ENCODE measurements around the gene UROS. TPM values are rescaled to one million over a fixed set of nuclear protein-coding genes. Genes with fewer than 3 reads are reported as not detected.

The UROS gene
- total and polyA plus RNA-seq, 9 donors = 18.5 to 82.5 (median 28.6) TPM

- H3K27me3 ChIP-seq = no peaks in the 10 kb centered on the region
- intact Hi-C loops (cut with DNase I) = no loop called here
- no peak overlapping the region for H3K27ac ChIP-seq
- DNase-seq = no peak
- 78 to 80% (median 79%) methylated on average over 2 of the region's 2 CpGs for WGBS, 3 donors
- H3K4me3 ChIP-seq = no peak overlapping the region
- peaks cover 10% of the 10 kb centered on the region for H3K4me1 ChIP-seq (ENCODE audit: insufficient read depth)
- TF ChIP-seq POLR2A (IDR thresholded peaks at IDR 0.05) = no peak
- no peak for TF ChIP-seq EP300 (IDR thresholded peaks at IDR 0.05)
- no peak for TF ChIP-seq CTCF (IDR thresholded peaks at IDR 0.05)
- H3K9me3 ChIP-seq = no peaks in the 10 kb centered on the region
- H3K36me3 ChIP-seq = no peaks in the 10 kb centered on the region
Observed at GRCh38 chr10:125827133-125827532, 4.1 kb upstream of the UROS start.

GRCh38 chr10:125824736-125825135, 1.7 kb upstream of the UROS start:
- Histone ChIP-seq H3K9me3 (no peaks in the 10 kb centered on the region), H3K27me3 (no peaks in the 10 kb centered on the region), H3K4me1 (ENCODE audit: insufficient read depth) (peaks cover 12% of the 10 kb centered on the region), H3K27ac (no peak overlapping the region), H3K4me3 (peak overlapping the region; percentile 89), H3K36me3 (no peaks in the 10 kb centered on the region)
- WGBS, 3 donors = 53 to 78% (median 62%) methylated on average over 1 of the region's 1 CpG
- no peak for DNase-seq
- intact Hi-C loops (cut with DNase I) = no loop called here
- no peak for TF ChIP-seq CTCF (IDR thresholded peaks at IDR 0.05)
- no peak for TF ChIP-seq EP300 (IDR thresholded peaks at IDR 0.05)
- TF ChIP-seq POLR2A (IDR thresholded peaks at IDR 0.05) = no peak

- Histone ChIP-seq H3K36me3 (no peaks in the 10 kb centered on the region), H3K9me3 (no peaks in the 10 kb centered on the region), H3K4me1 (ENCODE audit: insufficient read depth) (peaks cover 12% of the 10 kb centered on the region), H3K4me3 (peak overlapping the region; percentile 89), H3K27ac (peak overlapping the region in 1 of 2 donors; percentile 76), H3K27me3 (no peaks in the 10 kb centered on the region)
- 0% methylated on average over 20 of the region's 20 CpGs for WGBS, 3 donors
- TF ChIP-seq EP300 (IDR thresholded peaks at IDR 0.05) = no peak
- TF ChIP-seq POLR2A (IDR thresholded peaks at IDR 0.05) = no peak
- TF ChIP-seq CTCF (IDR thresholded peaks at IDR 0.05) = no peak
- no peak for DNase-seq
- intact Hi-C loops (cut with DNase I) = no loop called here
Observed at GRCh38 chr10:125823663-125824251, 699 bp upstream of the UROS start.

- WGBS, 3 donors = 65 to 75% (median 75%) methylated on average over 1 of the region's 1 CpG
- TF ChIP-seq CTCF (IDR thresholded peaks at IDR 0.05) (no peak), POLR2A (IDR thresholded peaks at IDR 0.05) (no peak), EP300 (IDR thresholded peaks at IDR 0.05) (no peak)
- intact Hi-C loops (cut with DNase I) = no loop called here
Observed at GRCh38 chr10:125820701-125821100, 2.4 kb downstream of the UROS start.

More at GRCh38 chr10:125820701-125821100, 2.4 kb downstream of the UROS start:
- no peak for DNase-seq
- no peaks in the 10 kb centered on the region for H3K36me3 ChIP-seq
- peaks cover 12% of the 10 kb centered on the region for H3K4me1 ChIP-seq (ENCODE audit: insufficient read depth)
- no peaks in the 10 kb centered on the region for H3K9me3 ChIP-seq
- H3K27me3 ChIP-seq = no peaks in the 10 kb centered on the region
- no peak overlapping the region for H3K27ac ChIP-seq
- H3K4me3 ChIP-seq = no peak overlapping the region
